SW 1271 (cell line): ENCODE data around the gene C19orf33.
A peak's percentile ranks its signal among the peaks of the same experiment; 100 is the strongest.
"Not testable (repeated sequence)": the region's sequence is repeated elsewhere in the genome, so short reads cannot be mapped to it uniquely, and the experiment has no call there.

Source experiments
- DNase-seq, 2 experiments: peaks; one replicate each; lab custom pipeline; 2025; lab: John Stamatoyannopoulos, UW

The C19orf33 gene

GRCh38 chr19:38309615-38310278 is 5.7 kb downstream of the C19orf33 start:
- no peak for DNase-seq

- DNase-seq, result no peak
These were observed 6.2 kb downstream of the C19orf33 start for GRCh38 chr19:38310279-38310670.

- no peak for DNase-seq
These were observed 6.9 kb downstream of the C19orf33 start for GRCh38 chr19:38310986-38311385.

- peak; percentile 93 to 94 for DNase-seq
These were observed 11.8 kb downstream of the C19orf33 start, which contains the start of gene YIF1B for GRCh38 chr19:38315657-38316476. Gene YIF1B (minus strand): TSS chr19:38315947. CDS start chr19:38315917, 30 bp downstream.

- no peak for DNase-seq
These were observed 12.5 kb downstream of the C19orf33 start for GRCh38 chr19:38316477-38317067.

- no peak for DNase-seq
These were observed 13.1 kb downstream of the C19orf33 start for GRCh38 chr19:38317104-38317612.

- no peak for DNase-seq
These were observed 14.6 kb downstream of the C19orf33 start for GRCh38 chr19:38318660-38319059.

GRCh38 chr19:38319421-38320258 is 15.6 kb downstream of the C19orf33 start, which contains the start of gene KCNK6:
Gene KCNK6 (plus strand): TSS chr19:38319845. CDS start chr19:38319951, 106 bp downstream.
- DNase-seq, result no peak

GRCh38 chr19:38320969-38321339 is 16.9 kb downstream of the C19orf33 start:
- DNase-seq, result no peak

- no peak for DNase-seq
These were observed 17.7 kb downstream of the C19orf33 start for GRCh38 chr19:38321646-38322196.

GRCh38 chr19:38323291-38323690 is 19.2 kb downstream of the C19orf33 start:
- DNase-seq, result no peak

- DNase-seq, result no peak
These were observed 20.4 kb downstream of the C19orf33 start for GRCh38 chr19:38324431-38324830.

- no peak for DNase-seq
These were observed 22.5 kb downstream of the C19orf33 start for GRCh38 chr19:38326591-38326990.

- DNase-seq, result no peak
These were observed 25.6 kb downstream of the C19orf33 start for GRCh38 chr19:38329651-38330050.

- DNase-seq, result no peak
These were observed 27.7 kb downstream of the C19orf33 start for GRCh38 chr19:38331728-38332127.

GRCh38 chr19:38333245-38333644 is 29.2 kb downstream of the C19orf33 start:
- DNase-seq, result no peak

GRCh38 chr19:38335949-38336637 is 32.0 kb downstream of the C19orf33 start:
- peak; percentile 81 to 92 for DNase-seq

- DNase-seq, result peak; percentile 65 to 89
These were observed 32.7 kb downstream of the C19orf33 start for GRCh38 chr19:38336638-38337359.

- no peak for DNase-seq
These were observed 33.3 kb downstream of the C19orf33 start for GRCh38 chr19:38337360-38337653.

GRCh38 chr19:38339011-38339410 is 35.0 kb downstream of the C19orf33 start:
- not testable (repeated sequence) for DNase-seq
